ENCODE results near the gene HNRNPCL1.
"Not testable (repeated sequence)": the region's sequence is repeated elsewhere in the genome, so short reads cannot be mapped to it uniquely, and the experiment has no call there.

Gene HNRNPCL1

GRCh38 chr1:12863131-12863880 lies 14.8 kb upstream of the HNRNPCL1 start:
- H3K4me2 ChIP-seq (ENCODE audit: insufficient read depth, low read length, poor library complexity, severe bottlenecking); H2AFZ ChIP-seq (ENCODE audit: low read length); H3K9ac ChIP-seq (ENCODE audit: low read depth, low read length, poor library complexity); H3K36me3 ChIP-seq (replicated peaks in 1 of 2; ENCODE audit: control insufficient read depth in 2 of 2, insufficient read depth in 2 of 2, low read length in 2 of 2); H3K27me3 ChIP-seq (ENCODE audit: control insufficient read depth in 3 of 3, insufficient read depth in 3 of 3, low read depth in 1 of 3, low read length in 3 of 3); H3K4me3 ChIP-seq (ENCODE audit: low read length in 2 of 2); H3K4ac ChIP-seq (ENCODE audit: low read length); H2BK5ac ChIP-seq (ENCODE audit: low read length); DNase-seq (ENCODE audit: low spot score); H2BK12ac ChIP-seq (ENCODE audit: low read length); H3K9me3 ChIP-seq (replicated peaks in 1 of 2; ENCODE audit: control insufficient read depth in 2 of 2, insufficient read depth in 1 of 2, low read depth in 1 of 2, low read length in 2 of 2); H2BK120ac ChIP-seq (ENCODE audit: low read depth, low read length); H3K23ac ChIP-seq (ENCODE audit: low read depth, low read length, poor library complexity); H3K79me1 ChIP-seq (ENCODE audit: low read depth, low read length); H3K14ac ChIP-seq (ENCODE audit: low read length); H4K8ac ChIP-seq (ENCODE audit: low read depth, low read length); H2AK5ac ChIP-seq (ENCODE audit: low read depth, low read length); H2BK15ac ChIP-seq (ENCODE audit: low read length); H4K91ac ChIP-seq (ENCODE audit: low read depth, low read length, poor library complexity); H3K27ac ChIP-seq (replicated peaks; ENCODE audit: low read length); H3K18ac ChIP-seq (ENCODE audit: low read length); H3K4me1 ChIP-seq (ENCODE audit: control insufficient read depth in 2 of 2, insufficient read depth in 1 of 2, low read depth in 1 of 2, low read length in 2 of 2): not testable (repeated sequence)
- WGBS, 2 donors (ENCODE audit: extremely low coverage in 2 of 2, insufficient read length in 2 of 2, insufficient replicate concordance in 1 of 2), result no CpG with 5 or more reads among the region's 7 CpGs

GRCh38 chr1:12856786-12857185 lies 8.3 kb upstream of the HNRNPCL1 start, which contains the start of gene PRAMEF2:
TSS of gene PRAMEF2 (plus strand) at chr1:12857086. CDS start at chr1:12859010, 1,924 bp downstream.
- H3K79me1 ChIP-seq (ENCODE audit: low read depth, low read length); H3K18ac ChIP-seq (ENCODE audit: low read length); H3K4me2 ChIP-seq (ENCODE audit: insufficient read depth, low read length, poor library complexity, severe bottlenecking); H3K4me3 ChIP-seq (ENCODE audit: low read length in 2 of 2); H3K36me3 ChIP-seq (replicated peaks in 1 of 2; ENCODE audit: control insufficient read depth in 2 of 2, insufficient read depth in 2 of 2, low read length in 2 of 2); H3K4me1 ChIP-seq (ENCODE audit: control insufficient read depth in 2 of 2, insufficient read depth in 1 of 2, low read depth in 1 of 2, low read length in 2 of 2); H3K27ac ChIP-seq (replicated peaks; ENCODE audit: low read length); DNase-seq (ENCODE audit: low spot score); H4K91ac ChIP-seq (ENCODE audit: low read depth, low read length, poor library complexity); H2AK5ac ChIP-seq (ENCODE audit: low read depth, low read length); H4K8ac ChIP-seq (ENCODE audit: low read depth, low read length); H3K9ac ChIP-seq (ENCODE audit: low read depth, low read length, poor library complexity); H3K23ac ChIP-seq (ENCODE audit: low read depth, low read length, poor library complexity); H2BK5ac ChIP-seq (ENCODE audit: low read length); H2AFZ ChIP-seq (ENCODE audit: low read length); H2BK120ac ChIP-seq (ENCODE audit: low read depth, low read length); H2BK12ac ChIP-seq (ENCODE audit: low read length); H2BK15ac ChIP-seq (ENCODE audit: low read length); H3K27me3 ChIP-seq (ENCODE audit: control insufficient read depth in 3 of 3, insufficient read depth in 3 of 3, low read depth in 1 of 3, low read length in 3 of 3); H3K4ac ChIP-seq (ENCODE audit: low read length); H3K9me3 ChIP-seq (replicated peaks in 1 of 2; ENCODE audit: control insufficient read depth in 2 of 2, insufficient read depth in 1 of 2, low read depth in 1 of 2, low read length in 2 of 2); H3K14ac ChIP-seq (ENCODE audit: low read length): not testable (repeated sequence)
- WGBS, 2 donors (ENCODE audit: extremely low coverage in 2 of 2, insufficient read length in 2 of 2, insufficient replicate concordance in 1 of 2), result no CpG with 5 or more reads among the region's 2 CpGs

- no peak overlapping the region for H3K4me2 ChIP-seq (ENCODE audit: insufficient read depth, low read length, poor library complexity, severe bottlenecking)
- no peak overlapping the region for H3K18ac ChIP-seq (ENCODE audit: low read length)
- H3K27me3 ChIP-seq (ENCODE audit: control insufficient read depth in 3 of 3, insufficient read depth in 3 of 3, low read depth in 1 of 3, low read length in 3 of 3), result no peaks in the 10 kb centered on the region
- H2BK120ac ChIP-seq (ENCODE audit: low read depth, low read length), result no peak overlapping the region
- H3K27ac ChIP-seq (replicated peaks; ENCODE audit: low read length), result no peak overlapping the region
- H3K79me1 ChIP-seq (ENCODE audit: low read depth, low read length), result no peaks in the 10 kb centered on the region
- H4K8ac ChIP-seq (ENCODE audit: low read depth, low read length), result no peak overlapping the region
- peaks cover 0 to 2% of the 10 kb centered on the region in 2 donors for H3K9me3 ChIP-seq (replicated peaks in 1 of 2; ENCODE audit: control insufficient read depth in 2 of 2, insufficient read depth in 1 of 2, low read depth in 1 of 2, low read length in 2 of 2)
- H2BK15ac ChIP-seq (ENCODE audit: low read length), result no peak overlapping the region
- no peaks in the 10 kb centered on the region for H3K4me1 ChIP-seq (ENCODE audit: control insufficient read depth in 2 of 2, insufficient read depth in 1 of 2, low read depth in 1 of 2, low read length in 2 of 2)
- H3K4ac ChIP-seq (ENCODE audit: low read length), result no peak overlapping the region
- H3K4me3 ChIP-seq (ENCODE audit: low read length in 2 of 2), result no peak overlapping the region
- no peak overlapping the region for H2BK5ac ChIP-seq (ENCODE audit: low read length)
- no peak overlapping the region for H2AFZ ChIP-seq (ENCODE audit: low read length)
- H2BK12ac ChIP-seq (ENCODE audit: low read length), result no peak overlapping the region
- no CpG with 5 or more reads among the region's 4 CpGs for WGBS, 2 donors (ENCODE audit: extremely low coverage in 2 of 2, insufficient read length in 2 of 2, insufficient replicate concordance in 1 of 2)
- no peak for DNase-seq (ENCODE audit: low spot score)
- H3K36me3 ChIP-seq (replicated peaks in 1 of 2; ENCODE audit: control insufficient read depth in 2 of 2, insufficient read depth in 2 of 2, low read length in 2 of 2), result no peaks in the 10 kb centered on the region
- H3K9ac ChIP-seq (ENCODE audit: low read depth, low read length, poor library complexity), result no peak overlapping the region
- no peak overlapping the region for H2AK5ac ChIP-seq (ENCODE audit: low read depth, low read length)
- no peak overlapping the region for H3K23ac ChIP-seq (ENCODE audit: low read depth, low read length, poor library complexity)
- H4K91ac ChIP-seq (ENCODE audit: low read depth, low read length, poor library complexity), result no peak overlapping the region
- H3K14ac ChIP-seq (ENCODE audit: low read length), result no peak overlapping the region
These were observed 3.3 kb upstream of the HNRNPCL1 start for GRCh38 chr1:12851779-12852178.

- not testable (repeated sequence) for H3K27me3 ChIP-seq (ENCODE audit: control insufficient read depth in 3 of 3, insufficient read depth in 3 of 3, low read depth in 1 of 3, low read length in 3 of 3); H3K4me2 ChIP-seq (ENCODE audit: insufficient read depth, low read length, poor library complexity, severe bottlenecking); H3K36me3 ChIP-seq (replicated peaks in 1 of 2; ENCODE audit: control insufficient read depth in 2 of 2, insufficient read depth in 2 of 2, low read length in 2 of 2); H3K27ac ChIP-seq (replicated peaks; ENCODE audit: low read length); H4K8ac ChIP-seq (ENCODE audit: low read depth, low read length); H2BK120ac ChIP-seq (ENCODE audit: low read depth, low read length); H3K9ac ChIP-seq (ENCODE audit: low read depth, low read length, poor library complexity); H2BK5ac ChIP-seq (ENCODE audit: low read length); H3K4me1 ChIP-seq (ENCODE audit: control insufficient read depth in 2 of 2, insufficient read depth in 1 of 2, low read depth in 1 of 2, low read length in 2 of 2); H3K9me3 ChIP-seq (replicated peaks in 1 of 2; ENCODE audit: control insufficient read depth in 2 of 2, insufficient read depth in 1 of 2, low read depth in 1 of 2, low read length in 2 of 2); H2AFZ ChIP-seq (ENCODE audit: low read length); H3K4ac ChIP-seq (ENCODE audit: low read length); DNase-seq (ENCODE audit: low spot score); H2BK15ac ChIP-seq (ENCODE audit: low read length); H3K79me1 ChIP-seq (ENCODE audit: low read depth, low read length); H2AK5ac ChIP-seq (ENCODE audit: low read depth, low read length); H3K18ac ChIP-seq (ENCODE audit: low read length); H3K14ac ChIP-seq (ENCODE audit: low read length); H3K4me3 ChIP-seq (ENCODE audit: low read length in 2 of 2); H3K23ac ChIP-seq (ENCODE audit: low read depth, low read length, poor library complexity); H2BK12ac ChIP-seq (ENCODE audit: low read length); H4K91ac ChIP-seq (ENCODE audit: low read depth, low read length, poor library complexity)
- WGBS, 2 donors (ENCODE audit: extremely low coverage in 2 of 2, insufficient read length in 2 of 2, insufficient replicate concordance in 1 of 2), result no CpG with 5 or more reads among the region's 2 CpGs
These were observed 15.3 kb downstream of the HNRNPCL1 start for GRCh38 chr1:12833251-12833650.
